Gastroesophageal sphincter (tissue), 3 donors: Measurements from ENCODE around the gene ACVR1B.

Source experiments
- EP300 ChIP-seq: sonication (generic); formaldehyde crosslinking; IDR thresholded peaks from one replicate; pipeline ENCODE4 v1.6.1; 2017; ENCODE audit warnings: antibody characterized with exemption, mild to moderate bottlenecking
- POLR2AphosphoS5 ChIP-seq: sonication (generic); formaldehyde crosslinking; IDR thresholded peaks from one replicate; pipeline ENCODE4 v1.6.1; 2017; ENCODE audit warnings: antibody characterized with exemption
- TF ChIP-seq, protein P1 (sequence below), 4 experiments: fragments of 200-600 bp in 2 of 4; fragments of 450-650 bp in 2 of 4; sonication (generic) in 1 of 4; IDR thresholded peaks; one replicate each; pipeline ENCODE4 v1.5.1; 2017 to 2019; ENCODE audit warnings: antibody characterized with exemption in 4 of 4, mild to moderate bottlenecking in 2 of 4, moderate library complexity in 2 of 4

DNA sequence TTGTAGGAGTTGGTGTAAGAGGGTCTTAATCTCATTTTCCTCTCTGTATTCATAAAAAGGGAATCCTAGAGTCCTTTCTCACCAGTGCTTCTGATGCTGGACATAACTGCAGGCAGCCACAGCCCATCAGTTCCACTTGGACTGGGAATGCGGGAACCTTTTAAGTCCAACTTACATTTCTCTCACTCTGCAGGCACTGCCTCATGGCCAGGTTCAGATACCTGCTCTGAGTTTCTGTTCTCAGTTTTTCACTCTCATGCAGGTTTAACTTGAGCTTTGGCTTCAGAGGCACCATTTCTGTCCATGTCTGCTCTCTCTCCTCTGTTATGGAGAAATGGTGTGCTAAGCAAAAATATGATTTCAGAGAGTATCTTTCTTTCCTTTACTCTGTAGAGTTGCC lies 4.2 kb downstream of the ACVR1B start:
- TF ChIP-seq, protein P1, sequence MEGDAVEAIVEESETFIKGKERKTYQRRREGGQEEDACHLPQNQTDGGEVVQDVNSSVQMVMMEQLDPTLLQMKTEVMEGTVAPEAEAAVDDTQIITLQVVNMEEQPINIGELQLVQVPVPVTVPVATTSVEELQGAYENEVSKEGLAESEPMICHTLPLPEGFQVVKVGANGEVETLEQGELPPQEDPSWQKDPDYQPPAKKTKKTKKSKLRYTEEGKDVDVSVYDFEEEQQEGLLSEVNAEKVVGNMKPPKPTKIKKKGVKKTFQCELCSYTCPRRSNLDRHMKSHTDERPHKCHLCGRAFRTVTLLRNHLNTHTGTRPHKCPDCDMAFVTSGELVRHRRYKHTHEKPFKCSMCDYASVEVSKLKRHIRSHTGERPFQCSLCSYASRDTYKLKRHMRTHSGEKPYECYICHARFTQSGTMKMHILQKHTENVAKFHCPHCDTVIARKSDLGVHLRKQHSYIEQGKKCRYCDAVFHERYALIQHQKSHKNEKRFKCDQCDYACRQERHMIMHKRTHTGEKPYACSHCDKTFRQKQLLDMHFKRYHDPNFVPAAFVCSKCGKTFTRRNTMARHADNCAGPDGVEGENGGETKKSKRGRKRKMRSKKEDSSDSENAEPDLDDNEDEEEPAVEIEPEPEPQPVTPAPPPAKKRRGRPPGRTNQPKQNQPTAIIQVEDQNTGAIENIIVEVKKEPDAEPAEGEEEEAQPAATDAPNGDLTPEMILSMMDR (IDR thresholded peaks at IDR 0.05), result no peak
- TF ChIP-seq EP300 (no peak), POLR2AphosphoS5 (no peak)
